NOMO-1 (cell line): Measurements from ENCODE around the gene GREB1.
"Not testable (repeated sequence)": the region's sequence is repeated elsewhere in the genome, so short reads cannot be mapped to it uniquely, and the experiment has no call there.

ENCODE experiments used
- DNase-seq, 2 experiments: peaks; one replicate each; lab custom pipeline; 2025; ENCODE audit not compliant: unreplicated experiment in 2 of 2; lab: John Stamatoyannopoulos, UW

Gene GREB1

GRCh38 chr2:11657195-11657594 lies 123.3 kb downstream of the GREB1 start:
- DNase-seq, result no peak

DNA sequence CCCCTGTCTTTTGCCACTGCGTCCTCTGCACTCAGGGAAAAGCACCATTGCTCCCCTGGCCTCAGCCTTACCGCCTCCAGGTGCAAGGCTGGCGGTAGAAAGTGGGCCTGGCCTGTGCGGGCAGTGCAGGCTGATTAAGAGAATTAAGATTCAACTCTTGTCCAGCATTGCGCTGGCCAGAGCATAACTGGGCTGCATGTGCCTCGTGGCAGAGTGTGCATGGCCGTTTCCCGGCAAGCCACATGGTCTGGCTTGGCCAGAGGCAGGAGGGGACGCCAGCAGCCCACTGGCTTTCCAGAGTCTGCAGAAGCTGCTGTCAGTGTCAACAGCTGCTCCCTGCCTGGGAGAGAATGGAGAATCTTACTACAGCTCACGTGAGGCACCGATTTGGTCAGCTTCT lies 123.8 kb downstream of the GREB1 start:
- DNase-seq, result no peak

DNA sequence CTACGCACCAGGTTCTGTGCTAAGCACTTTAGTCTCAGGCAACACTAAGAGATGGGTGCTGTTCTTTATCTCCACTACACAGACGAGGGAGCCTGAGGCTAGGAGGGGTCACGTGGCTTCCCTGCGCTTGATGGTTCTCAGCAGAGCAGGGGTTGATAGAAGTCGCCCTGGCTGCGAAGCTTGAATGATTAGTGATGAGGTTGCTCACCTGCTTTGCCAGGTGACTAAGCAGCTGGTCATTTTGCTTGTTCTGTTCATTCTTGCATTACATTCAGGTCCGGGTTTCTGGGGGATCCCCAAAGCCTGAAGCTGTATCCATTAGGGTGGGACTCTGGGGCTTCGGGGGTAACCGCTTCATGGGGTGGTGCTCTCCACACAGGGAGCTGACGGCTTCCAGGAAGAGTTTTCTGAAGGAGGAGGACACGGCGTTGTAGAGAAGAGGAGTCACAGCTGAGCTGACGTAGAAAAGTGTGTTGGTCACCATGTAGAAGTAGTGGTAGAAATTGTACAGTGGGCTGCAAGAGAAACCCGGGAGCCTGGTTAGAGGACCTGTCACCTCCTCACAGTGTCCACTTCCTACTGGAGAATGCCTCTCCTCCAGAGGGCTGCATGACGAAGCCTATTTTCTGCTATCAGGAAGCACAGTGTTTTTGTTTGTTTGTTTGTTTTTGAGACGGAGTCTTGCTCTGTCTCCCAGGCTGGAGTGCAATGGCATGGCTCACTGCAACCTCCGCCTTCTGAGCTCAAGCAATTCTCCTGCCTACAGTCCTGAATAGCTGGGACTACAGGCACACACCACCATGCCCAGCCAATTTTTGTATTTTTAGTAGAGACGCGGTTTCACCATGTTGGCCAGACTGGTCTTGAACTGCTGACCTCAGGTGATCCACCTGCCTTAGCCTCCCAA lies 124.6 kb downstream of the GREB1 start:
- no peak for DNase-seq

DNA sequence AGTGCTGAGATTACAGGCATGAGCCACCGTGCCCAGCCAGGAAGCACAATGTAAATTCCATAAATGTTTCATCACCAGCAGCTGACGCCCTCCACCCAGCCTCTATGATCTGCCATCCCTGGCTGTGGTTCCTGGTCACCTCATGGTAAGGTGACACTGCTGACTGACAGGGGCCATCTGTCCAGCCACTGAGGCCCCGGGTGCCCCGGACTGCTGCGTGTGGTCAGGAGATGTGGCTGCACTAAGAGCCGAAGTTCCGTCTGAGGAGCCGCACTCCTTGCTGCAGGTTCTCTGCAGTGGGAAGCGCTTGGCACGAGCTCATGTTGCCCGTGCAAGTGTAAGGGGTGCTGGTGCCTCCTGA lies 125.2 kb downstream of the GREB1 start:
- DNase-seq, result no peak

DNA sequence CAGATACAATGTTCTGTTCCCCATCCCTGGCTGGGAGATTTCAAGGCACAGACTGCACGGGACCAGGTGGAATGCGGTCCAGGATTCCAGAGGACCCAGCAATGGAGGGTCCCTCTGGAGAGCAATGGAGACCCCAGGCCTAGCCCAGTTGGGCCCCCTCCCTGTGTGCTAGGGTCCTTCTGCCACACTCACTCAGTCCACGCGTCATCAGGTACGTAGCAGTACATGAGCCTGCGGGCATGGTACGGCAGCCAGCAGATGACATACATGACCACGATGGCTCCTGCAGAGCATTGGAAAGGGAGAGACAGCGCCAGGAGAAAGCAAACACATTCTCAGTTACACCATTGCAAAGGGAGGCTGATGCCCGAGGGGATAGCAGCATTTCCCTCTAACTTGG lies 126.0 kb downstream of the GREB1 start:
- no peak for DNase-seq

GRCh38 chr2:11660396-11660795 lies 126.6 kb downstream of the GREB1 start:
- not testable (repeated sequence) for DNase-seq

- no peak for DNase-seq
Measured at GRCh38 chr2:11661891-11662435, 128.1 kb downstream of the GREB1 start.

DNA sequence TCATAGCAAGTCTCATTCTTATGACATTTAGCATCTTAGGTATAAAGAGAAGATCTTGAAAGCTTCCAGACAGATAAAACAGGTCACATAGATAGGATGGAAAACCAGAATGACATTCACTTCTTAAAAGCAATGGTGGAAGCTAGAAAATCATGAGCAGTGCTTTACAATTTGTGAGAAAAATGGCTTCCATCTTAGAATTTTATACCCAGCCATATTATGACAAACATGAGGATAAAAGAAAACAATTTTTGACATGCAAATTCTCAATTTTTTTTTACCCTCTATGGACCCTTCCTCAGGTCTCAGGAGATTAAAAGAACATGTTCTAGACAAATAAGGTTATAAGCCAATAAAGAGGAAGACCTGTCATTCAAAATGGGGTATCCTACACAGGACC lies 129.0 kb downstream of the GREB1 start:
- DNase-seq, result no peak

GRCh38 chr2:11663427-11663826 lies 129.6 kb downstream of the GREB1 start:
- DNase-seq, result no peak

DNA sequence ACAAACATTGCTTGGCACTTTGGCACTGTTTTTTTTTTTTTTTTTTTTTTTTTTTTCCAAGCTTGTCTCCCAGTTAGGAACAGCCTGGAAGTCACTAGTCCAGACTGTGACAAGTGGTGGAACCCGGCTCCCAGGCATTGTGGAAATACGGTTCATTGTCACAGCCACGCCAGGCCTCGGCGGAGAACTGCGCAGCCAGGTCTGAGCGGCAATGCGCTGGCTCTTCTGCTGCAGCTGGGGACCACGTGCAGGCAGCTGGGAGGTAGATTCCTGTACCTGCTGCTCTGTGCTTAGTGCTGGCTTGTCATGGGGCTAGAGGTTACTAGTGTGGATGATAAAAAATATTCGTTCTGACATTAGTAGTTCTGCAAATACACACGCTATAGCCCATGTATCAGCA lies 131.2 kb downstream of the GREB1 start:
- DNase-seq, result no peak

- no peak for DNase-seq
Measured at GRCh38 chr2:11665510-11666362, 131.9 kb downstream of the GREB1 start.

DNA sequence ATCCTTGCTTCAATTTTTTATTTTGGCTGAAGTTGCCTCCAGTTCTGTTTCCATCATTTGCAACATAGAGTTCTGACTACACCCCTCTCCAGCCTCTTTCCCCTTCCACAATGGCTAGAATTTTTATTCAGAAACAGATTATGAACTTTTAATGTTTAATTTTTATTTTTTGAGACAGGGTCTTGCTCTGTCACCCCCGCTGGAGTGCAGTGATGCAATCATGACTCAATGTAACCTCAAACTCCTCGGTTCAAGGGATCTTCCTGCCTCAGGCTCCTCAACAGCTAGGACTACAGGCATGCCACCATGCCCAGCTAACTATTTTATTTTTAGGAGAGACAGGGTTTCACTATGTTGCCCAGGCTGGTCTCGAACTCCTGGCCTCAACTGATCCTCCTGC lies 133.3 kb downstream of the GREB1 start:
- no peak for DNase-seq

GRCh38 chr2:11667866-11668637 lies 134.2 kb downstream of the GREB1 start:
- no peak for DNase-seq

- DNase-seq, result no peak
Measured at GRCh38 chr2:11669454-11670291, 135.8 kb downstream of the GREB1 start, which contains the start of gene NTSR2. NTSR2 (minus strand) TSS chr2:11670195; CDS start chr2:11670129, 66 bp downstream.

DNA sequence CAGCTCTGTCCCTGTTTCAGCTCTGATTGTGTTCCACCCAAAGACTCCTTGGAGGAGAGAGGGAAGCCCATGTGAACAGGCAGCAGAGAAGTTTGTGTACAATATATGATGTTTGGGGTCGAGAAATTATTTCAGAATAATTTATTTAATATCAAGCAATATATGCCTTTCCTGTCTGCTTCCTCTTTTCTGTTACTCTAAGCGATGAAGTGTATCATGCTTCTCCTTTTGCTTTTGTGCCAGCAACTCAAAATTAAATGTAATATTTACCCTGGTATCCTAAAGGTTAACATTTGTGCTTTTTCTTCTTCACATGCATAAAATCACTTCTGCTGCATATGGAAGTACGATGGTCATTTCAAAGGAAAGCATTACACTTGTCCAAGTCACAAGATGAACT lies 138.6 kb downstream of the GREB1 start:
- peak; percentile 3 to 22 for DNase-seq

DNA sequence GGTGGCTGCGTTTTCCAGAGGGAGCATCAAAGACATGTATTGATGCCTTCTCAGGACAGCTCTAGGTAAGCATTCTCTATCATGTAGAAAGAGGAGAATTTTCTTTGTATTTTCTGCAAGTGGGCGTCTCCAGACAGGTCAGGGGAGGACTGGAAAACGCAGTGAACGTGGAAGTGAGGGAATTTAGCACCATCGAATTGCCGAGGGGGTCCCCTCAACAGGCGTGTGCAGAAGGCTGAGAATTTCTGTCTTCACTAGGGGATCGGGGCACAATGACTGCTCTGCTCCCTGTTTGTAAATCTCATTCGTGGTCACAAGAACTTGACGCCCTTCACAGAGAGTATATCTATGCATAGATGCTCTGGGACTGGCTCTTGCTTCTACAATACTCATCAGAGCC lies 141.1 kb downstream of the GREB1 start:
- DNase-seq, result no peak

GRCh38 chr2:11675423-11676112 lies 141.7 kb downstream of the GREB1 start:
- no peak for DNase-seq

GRCh38 chr2:11676640-11677039 lies 142.8 kb downstream of the GREB1 start:
- DNase-seq, result no peak
